Glutamatergic neuron (in vitro differentiated cells): Measurements from ENCODE around the gene SLITRK4. TPM values are rescaled to one million over a fixed set of nuclear protein-coding genes. Genes with fewer than 3 reads are reported as not detected.

Source experiments
- DNase-seq: peaks from one replicate; pipeline ENCODE4 v3.0.0; 2022
- H3K27ac Mint-ChIP-seq: one replicate; pipeline ENCODE4 v1.8.0; 2020; ENCODE audit warnings: mild to moderate bottlenecking, mixed read lengths, inconsistent platforms; ENCODE audit not compliant: unreplicated experiment
- H3K27me3 Mint-ChIP-seq: one replicate; pipeline ENCODE4 v1.8.0; 2020; ENCODE audit warnings: mild to moderate bottlenecking, moderate library complexity, mixed read lengths, inconsistent platforms; ENCODE audit not compliant: unreplicated experiment
- H3K36me3 Mint-ChIP-seq: one replicate; pipeline ENCODE4 v1.8.0; 2020; ENCODE audit warnings: mild to moderate bottlenecking, mixed read lengths, inconsistent platforms; ENCODE audit not compliant: unreplicated experiment
- H3K4me1 Mint-ChIP-seq: one replicate; pipeline ENCODE4 v1.8.0; 2020; ENCODE audit warnings: mild to moderate bottlenecking, low read depth, mixed read lengths, inconsistent platforms; ENCODE audit not compliant: unreplicated experiment
- H3K4me3 Mint-ChIP-seq: one replicate; pipeline ENCODE4 v1.8.0; 2020; ENCODE audit warnings: mild to moderate bottlenecking, mixed read lengths, inconsistent platforms; ENCODE audit not compliant: unreplicated experiment
- H3K9me3 Mint-ChIP-seq: one replicate; pipeline ENCODE4 v1.8.0; 2020; ENCODE audit warnings: mild to moderate bottlenecking, moderate library complexity, mixed read lengths, inconsistent platforms; ENCODE audit not compliant: unreplicated experiment
- CTCF ChIP-seq: fragments of 200-600 bp; sonication (generic); IDR thresholded peaks from one replicate; pipeline ENCODE4 v1.5.0; 2021; ENCODE audit not compliant: partially characterized antibody, unreplicated experiment
- total RNA-seq: library from RNA; stranded (reverse); fragmentation: NEBNext Ultra II Directional; extraction: Animal tissue kit (Norgen Biotek cat#: 25700); gene quantifications from one replicate; pipeline ENCODE4 v1.2.1, GENCODE V29; 2021; ENCODE audit not compliant: unreplicated experiment

SLITRK4 gene
- total RNA-seq, 1 donor from 2014 or later, result 0.64 TPM

GRCh38 chrX:143636831-143637230, 930 bp upstream of the SLITRK4 start:
- peaks cover 7% of the 10 kb centered on the region for H3K4me1 Mint-ChIP-seq
- H3K36me3 Mint-ChIP-seq, result no peaks in the 10 kb centered on the region
- peaks cover 9% of the 10 kb centered on the region for H3K27me3 Mint-ChIP-seq
- H3K4me3 Mint-ChIP-seq, result no peak overlapping the region
- no peak for DNase-seq
- TF ChIP-seq CTCF, result no peak
- H3K27ac Mint-ChIP-seq, result no peak overlapping the region
- no peaks in the 10 kb centered on the region for H3K9me3 Mint-ChIP-seq

GRCh38 chrX:143634663-143635455, 1.0 kb downstream of the SLITRK4 start:
- Mint-ChIP-seq H3K4me3 (peak overlapping the region; percentile 96), H3K27ac (no peak overlapping the region)
- peak; percentile 12 for DNase-seq

GRCh38 chrX:143634309-143634662, 1.6 kb downstream of the SLITRK4 start:
- TF ChIP-seq CTCF, result no peak
- DNase-seq, result peak; percentile 12
- Mint-ChIP-seq H3K4me1 (peaks cover 7% of the 10 kb centered on the region), H3K27ac (no peak overlapping the region), H3K36me3 (no peaks in the 10 kb centered on the region), H3K27me3 (peaks cover 9% of the 10 kb centered on the region), H3K4me3 (peak overlapping the region; percentile 96), H3K9me3 (no peaks in the 10 kb centered on the region)

More at GRCh38 chrX:143634663-143635455, 1.0 kb downstream of the SLITRK4 start:
- Mint-ChIP-seq H3K36me3 (no peaks in the 10 kb centered on the region), H3K9me3 (no peaks in the 10 kb centered on the region), H3K4me1 (peaks cover 7% of the 10 kb centered on the region), H3K27me3 (peaks cover 9% of the 10 kb centered on the region)
- no peak for TF ChIP-seq CTCF

- Mint-ChIP-seq H3K27me3 (peaks cover 9% of the 10 kb centered on the region), H3K9me3 (no peaks in the 10 kb centered on the region), H3K4me3 (peak overlapping the region; percentile 85), H3K27ac (no peak overlapping the region), H3K36me3 (no peaks in the 10 kb centered on the region), H3K4me1 (peaks cover 7% of the 10 kb centered on the region)
- TF ChIP-seq CTCF, result no peak
- DNase-seq, result peak; percentile 32
Observed at GRCh38 chrX:143633461-143634308, 2.2 kb downstream of the SLITRK4 start.
